HCT116 (cell line): ENCODE results near the gene DCAF5. TPM values are rescaled to one million over a fixed set of nuclear protein-coding genes. Genes with fewer than 3 reads are reported as not detected.

ENCODE experiments used
- ATAC-seq: fragments of 200-7000 bp; cut with Tn5 transposase; 2 replicates; pipeline ENCODE4 v1.9.1; 2020; ENCODE audit warnings: mild to moderate bottlenecking, moderate library complexity
- BruUV-seq: library from RNA; stranded (reverse); fragments of 400-500 nt; replicated peaks from 2 replicates; lab custom pipeline; 2021; lab: Mats Ljungman, UMichigan
- CTCF ChIA-PET: fragments of 300-600 bp; sonication (Branson Sonifier 250); formaldehyde crosslinking; loops from one replicate; lab custom pipeline; 2021; ENCODE audit warnings: antibody characterized with exemption; lab: Charles Lee
- POLR2A ChIA-PET: fragments of 300-600, 350-600 bp; sonication (Branson Sonifier 250); formaldehyde crosslinking; loops from one replicate; lab custom pipeline; 2021; ENCODE audit warnings: antibody characterized with exemption; lab: Charles Lee
- RAD21 ChIA-PET, 2 experiments: fragments of 300-600 bp; sonication (Branson Sonifier 250); formaldehyde crosslinking; loops; one replicate each; lab custom pipeline; 2023; ENCODE audit warnings: low total read pairs in 2 of 2; ENCODE audit not compliant: uncharacterized antibody in 2 of 2, unreplicated experiment in 2 of 2, low non-redundant PET in 1 of 2; lab: Charles Lee
- DNase-seq: peaks from one replicate; pipeline ENCODE4 v3.0.0-alpha.2; 2010; ENCODE audit warnings: low read depth, low spot score
- H2AFZ ChIP-seq: fragments of 200-600 bp; shearing (Covaris generic), sonication (generic); 2 replicates; pipeline ENCODE4 v1.6.1; 2017; ENCODE audit warnings: low read depth, mixed run types, mixed read lengths, antibody characterized with exemption, low read length; ENCODE audit not compliant: poor library complexity, severe bottlenecking
- H3K27ac ChIP-seq: 2 replicates; pipeline ENCODE4 v1.5.1; 2012; ENCODE audit warnings: low read depth, low read length
- H3K27me3 ChIP-seq: fragments of 200-600 bp; sonication (generic); 2 replicates; pipeline ENCODE4 v1.6.1; 2016; ENCODE audit warnings: mixed run types, low read length, mixed read lengths; ENCODE audit not compliant: insufficient read depth
- H3K36me3 ChIP-seq, 2 experiments: fragments of 200-500 bp in 1 of 2; fragments of 200-600 bp in 1 of 2; sonication (Bioruptor generic) in 1 of 2; sonication (generic) in 1 of 2; 2 replicates each; pipeline versions ENCODE4 v1.5.1 to v1.6.1; 2014 to 2016; ENCODE audit warnings: low read length in 2 of 2, inconsistent platforms in 1 of 2, mixed read lengths in 1 of 2, mixed run types in 1 of 2; ENCODE audit not compliant: insufficient read depth in 2 of 2, control insufficient read depth in 1 of 2
- H3K4me1 ChIP-seq, 2 experiments: fragments of 200-600 bp in 1 of 2; sonication (generic) in 1 of 2; 2 replicates each; pipeline versions ENCODE4 v1.5.1 to v1.6.1; 2012 to 2017; ENCODE audit warnings: low read length in 2 of 2, inconsistent platforms in 1 of 2, mild to moderate bottlenecking in 1 of 2, mixed read lengths in 1 of 2, mixed run types in 1 of 2, moderate library complexity in 1 of 2; ENCODE audit not compliant: insufficient read depth in 2 of 2, control insufficient read depth in 1 of 2
- H3K4me2 ChIP-seq: fragments of 200-600 bp; sonication (generic); 2 replicates; pipeline ENCODE4 v1.6.1; 2017; ENCODE audit warnings: mixed run types, low read length, mixed read lengths
- H3K4me3 ChIP-seq, 2 experiments: fragments of 200-600 bp in 1 of 2; sonication (generic) in 1 of 2; replicated peaks in 1 of 2; 2 replicates each; pipeline ENCODE4 v1.5.1; 2011 to 2016; ENCODE audit warnings: low read length in 2 of 2, control low read depth in 1 of 2, low read depth in 1 of 2, mild to moderate bottlenecking in 1 of 2, mixed read lengths in 1 of 2, mixed run types in 1 of 2
- H3K79me2 ChIP-seq: fragments of 200-600 bp; sonication (generic); 2 replicates; pipeline ENCODE4 v1.6.1; 2017; ENCODE audit warnings: mild to moderate bottlenecking, mixed run types, low read length, moderate library complexity, mixed read lengths; ENCODE audit not compliant: insufficient read depth
- H3K9ac ChIP-seq: fragments of 200-600 bp; sonication (generic); 2 replicates; pipeline ENCODE4 v1.6.1; 2016; ENCODE audit warnings: low read length, mixed read lengths
- H3K9me2 ChIP-seq: fragments of 200-600 bp; sonication (generic), shearing (Covaris generic); 2 replicates; pipeline ENCODE4 v1.6.1; 2017; ENCODE audit warnings: mixed run types, mild to moderate bottlenecking, moderate library complexity; ENCODE audit not compliant: insufficient read depth
- H3K9me3 ChIP-seq, 2 experiments: fragments of 200-500 bp in 1 of 2; fragments of 200-600 bp in 1 of 2; sonication (Bioruptor generic) in 1 of 2; sonication (generic) in 1 of 2; 2 replicates each; pipeline ENCODE4 v1.6.1; 2014 to 2017; ENCODE audit warnings: low read length in 2 of 2, mixed read lengths in 2 of 2, inconsistent platforms in 1 of 2, low read depth in 1 of 2, mild to moderate bottlenecking in 1 of 2, mixed run types in 1 of 2, moderate library complexity in 1 of 2; ENCODE audit not compliant: control insufficient read depth in 1 of 2, insufficient read depth in 1 of 2
- H4K20me1 ChIP-seq: fragments of 200-600 bp; sonication (generic), shearing (Covaris generic); 2 replicates; pipeline ENCODE4 v1.6.1; 2017; ENCODE audit warnings: mixed run types, mild to moderate bottlenecking, moderate library complexity; ENCODE audit not compliant: insufficient read depth
- ATF3 ChIP-seq: IDR thresholded peaks from 2 replicates; pipeline ENCODE4 v1.6.1; 2012
- CBX3 ChIP-seq: IDR thresholded peaks from 2 replicates; pipeline ENCODE4 v1.6.1; 2012; ENCODE audit warnings: low read depth
- CEBPB ChIP-seq: IDR thresholded peaks from 2 replicates; pipeline ENCODE4 v1.6.1; 2012; ENCODE audit warnings: low read depth
- EGR1 ChIP-seq: IDR thresholded peaks from 2 replicates; pipeline ENCODE4 v1.6.1; 2012; ENCODE audit warnings: low read depth
- ELF1 ChIP-seq: IDR thresholded peaks from 2 replicates; pipeline ENCODE4 v1.6.1; 2012; ENCODE audit warnings: low read depth, borderline replicate concordance
- EZH2 ChIP-seq: fragments of 200-600 bp; sonication (generic); IDR thresholded peaks from 2 replicates; pipeline ENCODE4 v1.6.1; 2017; ENCODE audit warnings: antibody characterized with exemption, mixed run types
- FOSL1 ChIP-seq: IDR thresholded peaks from 2 replicates; pipeline ENCODE4 v1.6.1; 2012; ENCODE audit warnings: low read depth
- JUND ChIP-seq: IDR thresholded peaks from 2 replicates; pipeline ENCODE4 v1.6.1; 2012
- MAX ChIP-seq: IDR thresholded peaks from 2 replicates; pipeline ENCODE4 v1.6.1; 2012
- POLR2A ChIP-seq: IDR thresholded peaks from 2 replicates; pipeline ENCODE4 v1.7.0; 2011; ENCODE audit warnings: borderline replicate concordance; ENCODE audit not compliant: insufficient read depth, insufficient read length; ENCODE audit errors: extremely low read depth
- POLR2AphosphoS5 ChIP-seq: IDR thresholded peaks from 2 replicates; pipeline ENCODE4 v1.6.1; 2011; ENCODE audit warnings: mild to moderate bottlenecking, low read depth, low read length, moderate library complexity
- RAD21 ChIP-seq: IDR thresholded peaks from 2 replicates; pipeline ENCODE4 v1.6.1; 2012; ENCODE audit warnings: low read depth, mild to moderate bottlenecking
- REST ChIP-seq: IDR thresholded peaks from 2 replicates; pipeline ENCODE4 v1.6.1; 2012; ENCODE audit warnings: low read depth
- SIN3A ChIP-seq: IDR thresholded peaks from 2 replicates; pipeline ENCODE4 v1.6.1; 2012; ENCODE audit warnings: low read depth
- SP1 ChIP-seq: IDR thresholded peaks from 2 replicates; pipeline ENCODE4 v1.6.1; 2012; ENCODE audit warnings: low read depth
- SRF ChIP-seq: IDR thresholded peaks from 2 replicates; pipeline ENCODE4 v1.6.1; 2012; ENCODE audit warnings: low read depth
- YY1 ChIP-seq: IDR thresholded peaks from 2 replicates; pipeline ENCODE4 v1.6.1; 2011; ENCODE audit warnings: low read length, low read depth, moderate library complexity, mild to moderate bottlenecking; ENCODE audit not compliant: insufficient replicate concordance; ENCODE audit errors: extremely low read depth
- ZBTB33 ChIP-seq: IDR thresholded peaks from 2 replicates; pipeline ENCODE4 v1.6.1; 2011; ENCODE audit warnings: mild to moderate bottlenecking, low read length, moderate library complexity; ENCODE audit not compliant: insufficient replicate concordance; ENCODE audit errors: extremely low read depth
- ZFX ChIP-seq: fragments of 450-650 bp; IDR thresholded peaks from 2 replicates; pipeline ENCODE4 v1.6.1; 2017
- ZNF274 ChIP-seq: fragments of 200-500 bp; sonication (Bioruptor generic); IDR thresholded peaks from 2 replicates; pipeline ENCODE4 v1.6.1; 2014; ENCODE audit warnings: mild to moderate bottlenecking, low read depth, low read length, inconsistent platforms
- intact Hi-C: fragments of 100-400 bp; cut with micrococcal nuclease; formaldehyde crosslinking; loops from 2 replicates; pipeline ENCODE4 v1.10.0; 2022
- total RNA-seq: library from RNA; stranded (reverse); gene quantifications from one replicate; pipeline ENCODE4 v1.2.1, GENCODE V29; 2021; ENCODE audit not compliant: unreplicated experiment

Gene DCAF5
- total RNA-seq, 1 experiment from 2014 or later, result 27.1 TPM

- Histone ChIP-seq H3K4me2 (no peak overlapping the region), H2AFZ (no peak overlapping the region), H3K9me2 (no peaks in the 10 kb centered on the region), H3K9me3 (no peaks in the 10 kb centered on the region), H4K20me1 (no peaks in the 10 kb centered on the region), H3K9ac (no peak overlapping the region), H3K27ac (no peak overlapping the region), H3K27me3 (no peaks in the 10 kb centered on the region), H3K79me2 (no peaks in the 10 kb centered on the region), H3K4me1 (peaks cover 8 to 11% of the 10 kb centered on the region in 2 experiments; a peak in 3 of 4 replicates)
- no peak for ATAC-seq
- intact Hi-C loops, result no loop called here
- BruUV-seq, result no TSS peak
- POLR2A ChIA-PET, result no interaction called here
- RAD21 ChIA-PET, result no interaction called here
- TF ChIP-seq YY1, result no peak
- TF ChIP-seq SRF, result no peak
- TF ChIP-seq ZFX, result no peak
- no peak for TF ChIP-seq POLR2A
- TF ChIP-seq FOSL1, result no peak
- no peak for TF ChIP-seq EZH2
- no peak for TF ChIP-seq ZNF274
- no peak for TF ChIP-seq JUND
- no peak for TF ChIP-seq ELF1
- TF ChIP-seq CEBPB, result no peak
- TF ChIP-seq REST, result no peak
- no peak for TF ChIP-seq POLR2AphosphoS5
- TF ChIP-seq ATF3, result no peak
- TF ChIP-seq SP1, result no peak
- TF ChIP-seq SIN3A, result no peak
- no peak for TF ChIP-seq CBX3
- no peak for TF ChIP-seq RAD21
- TF ChIP-seq EGR1, result no peak
- no peak for TF ChIP-seq ZBTB33
- no peak for TF ChIP-seq MAX
- TF ChIP-seq, all 23 proteins: peak for 0
- H3K36me3 ChIP-seq, result no peaks in the 10 kb centered on the region
- DNase-seq, result no peak
- CTCF ChIA-PET, result no interaction called here
- no peak overlapping the region for H3K4me3 ChIP-seq
These were observed 109.2 kb downstream of the DCAF5 start for GRCh38 chr14:69043596-69044260.
